Measurements from ENCODE around the gene KRT31. TPM values are rescaled to one million over a fixed set of nuclear protein-coding genes. Genes with fewer than 3 reads are reported as not detected.

KRT31 gene
- not detected for total RNA-seq

DNA sequence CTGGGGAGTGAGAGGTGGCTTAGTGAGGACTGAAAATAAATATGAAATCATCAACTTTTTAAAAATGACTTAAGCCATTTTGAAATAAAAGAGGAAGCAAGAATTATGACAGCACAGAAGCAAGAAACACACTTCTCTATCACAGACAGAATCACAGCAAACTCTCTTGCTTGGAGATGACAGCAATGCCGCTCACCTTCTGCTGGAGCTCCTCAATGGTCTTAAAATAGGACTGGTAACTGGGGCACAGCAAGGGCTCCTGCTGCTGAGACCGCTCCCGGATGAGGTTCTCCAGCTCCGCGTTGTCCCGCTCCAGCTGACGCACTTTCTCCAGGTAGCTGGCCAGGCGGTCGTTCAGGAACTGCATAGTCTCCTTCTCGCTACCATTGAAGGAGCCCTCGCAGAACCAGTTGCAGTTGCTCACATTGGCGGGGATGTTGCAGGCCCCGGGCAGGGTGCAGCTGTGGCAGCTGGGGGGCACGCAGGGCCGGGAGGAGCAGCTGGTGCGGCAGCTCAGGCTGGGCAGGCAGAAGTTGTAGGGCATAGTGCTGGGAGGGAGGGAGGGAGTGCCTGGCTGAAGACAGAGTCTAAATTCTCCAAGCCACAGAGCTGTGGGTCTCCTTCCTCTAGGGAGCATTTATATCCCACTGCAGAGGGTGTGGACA, at the start of gene KRT31:
TSS of gene KRT31 (minus strand) at position 613 of the 665 bp plus-strand sequence. CDS start at position 544, 69 bp downstream.
- H3K4me3 ChIP-seq: no peak within 1 kb of the TSS
- TF ChIP-seq POLR2A (IDR thresholded peaks at IDR 0.05) (no peak), CTCF (IDR thresholded peaks at IDR 0.05) (no peak)

GRCh38 chr17:41446806-41447205, 49.4 kb upstream of the KRT31 start:
- H3K36me3 ChIP-seq: no peaks in the 10 kb centered on the region
- DNase-seq: no peak
- no peaks in the 10 kb centered on the region for H3K9me3 ChIP-seq
- no peaks in the 10 kb centered on the region for H3K4me1 ChIP-seq
- no peaks in the 10 kb centered on the region for H3K27me3 ChIP-seq
- H3K4me3 ChIP-seq: no peak overlapping the region
- TF ChIP-seq POLR2A (IDR thresholded peaks at IDR 0.05) (no peak), CTCF (IDR thresholded peaks at IDR 0.05) (no peak)
- no peak overlapping the region for H3K27ac ChIP-seq

More for the DNA sequence above, at the start of gene KRT31:
- no peaks in the 10 kb centered on the region for H3K4me1 ChIP-seq
- no peaks in the 10 kb centered on the region for H3K36me3 ChIP-seq
- no peaks in the 10 kb centered on the region for H3K27me3 ChIP-seq
- H3K27ac ChIP-seq: no peak within 1 kb of the TSS
- DNase-seq: no peak
- H3K9me3 ChIP-seq: no peaks in the 10 kb centered on the region

DNA sequence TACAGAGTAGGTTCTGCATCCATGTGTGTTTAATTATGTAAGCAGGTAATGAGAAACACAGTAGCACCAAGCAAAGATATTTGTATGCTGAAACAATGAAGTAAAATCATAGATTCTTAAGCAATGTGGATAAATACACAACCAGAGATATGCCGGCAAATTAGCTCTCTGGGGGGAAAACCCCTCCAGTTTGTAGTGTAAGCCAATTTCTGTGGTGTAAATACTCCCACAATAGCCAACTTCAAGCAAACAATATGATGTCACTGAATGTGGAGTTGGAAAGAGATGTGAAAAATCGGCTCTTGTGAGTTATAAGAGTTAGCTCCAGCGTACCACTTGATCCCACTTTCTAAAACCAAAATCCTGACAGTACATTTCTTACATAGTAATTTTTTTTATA, 47.2 kb upstream of the KRT31 start:
- no peaks in the 10 kb centered on the region for H3K4me1 ChIP-seq
- no peak for TF ChIP-seq CTCF (IDR thresholded peaks at IDR 0.05)
- DNase-seq: no peak

DNA sequence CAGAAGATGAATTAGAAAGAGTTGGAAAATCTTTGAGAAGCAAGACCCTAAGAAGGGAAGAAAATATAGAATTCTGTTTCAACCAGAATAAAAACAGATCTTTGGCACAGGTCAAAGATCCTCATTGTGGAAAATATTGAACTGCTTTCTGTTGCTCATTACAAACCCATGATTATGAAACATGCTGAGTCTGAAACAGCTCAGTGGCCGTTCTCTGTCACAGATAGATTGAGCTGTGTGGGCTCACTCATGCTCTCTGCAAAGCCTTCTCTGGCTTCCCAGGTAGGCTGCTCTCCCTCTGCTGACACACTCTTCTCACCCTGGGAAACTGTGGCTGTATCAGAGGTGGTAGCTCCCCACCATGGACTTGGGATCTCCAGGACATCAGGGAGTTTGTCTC, 46.8 kb upstream of the KRT31 start:
- H3K27ac ChIP-seq: no peak overlapping the region
- no peaks in the 10 kb centered on the region for H3K36me3 ChIP-seq
- DNase-seq: no peak
- no peaks in the 10 kb centered on the region for H3K27me3 ChIP-seq
- H3K9me3 ChIP-seq: no peaks in the 10 kb centered on the region
- no peak overlapping the region for H3K4me3 ChIP-seq
- TF ChIP-seq CTCF (IDR thresholded peaks at IDR 0.05): no peak
- TF ChIP-seq POLR2A (IDR thresholded peaks at IDR 0.05): no peak
- H3K4me1 ChIP-seq: no peaks in the 10 kb centered on the region

More for the DNA sequence above, 47.2 kb upstream of the KRT31 start:
- Histone ChIP-seq H3K9me3 (no peaks in the 10 kb centered on the region), H3K4me3 (no peak overlapping the region), H3K27ac (no peak overlapping the region), H3K36me3 (no peaks in the 10 kb centered on the region), H3K27me3 (no peaks in the 10 kb centered on the region)

DNA sequence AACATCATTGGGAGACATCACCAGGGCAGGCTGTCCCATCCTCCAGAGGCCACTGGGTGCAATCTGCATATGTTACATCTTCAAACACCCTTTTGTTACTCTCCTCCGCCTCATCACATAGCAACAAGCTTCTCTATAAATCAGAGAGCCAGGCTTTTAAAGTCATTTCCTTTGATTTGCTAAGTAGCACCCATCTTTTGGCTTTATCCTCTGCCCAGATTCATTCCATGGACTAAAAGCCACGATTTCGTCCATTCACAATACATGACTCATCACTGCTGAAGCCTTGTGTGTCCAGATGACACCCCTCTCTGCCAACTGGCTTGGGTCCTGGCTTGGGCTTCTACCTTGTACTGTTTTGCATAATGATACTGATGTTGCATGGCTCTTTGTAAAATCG, 45.3 kb upstream of the KRT31 start:
- TF ChIP-seq POLR2A (IDR thresholded peaks at IDR 0.05) (no peak), CTCF (IDR thresholded peaks at IDR 0.05) (no peak)
- Histone ChIP-seq H3K4me1 (no peaks in the 10 kb centered on the region), H3K27me3 (no peaks in the 10 kb centered on the region), H3K9me3 (no peaks in the 10 kb centered on the region), H3K27ac (no peak overlapping the region), H3K36me3 (no peaks in the 10 kb centered on the region), H3K4me3 (no peak overlapping the region)
- DNase-seq: no peak

Data from Peyer's patch (tissue), 4 donors.